ENCODE results near the gene SHC4.
"Not testable (repeated sequence)": the region's sequence is repeated elsewhere in the genome, so short reads cannot be mapped to it uniquely, and the experiment has no call there.

The SHC4 gene

GRCh38 chr15:48925714-48926223 lies 38.0 kb downstream of the SHC4 start:
- Mint-ChIP-seq H3K4me3 (no peak overlapping the region), H3K9me3 (no peaks in the 10 kb centered on the region), H3K27ac (no peak overlapping the region), H3K4me1 (no peaks in the 10 kb centered on the region), H3K27me3 (peaks cover 7% of the 10 kb centered on the region), H3K36me3 (no peaks in the 10 kb centered on the region)
- CTCF ChIA-PET = interaction anchor here (1.0 to 1.3 kb wide), 2 partner anchors 14 to 50 kb away, joined by 3 to 4 read pairs; no protein-coding TSS in a partner anchor
- no peak for DNase-seq

DNA sequence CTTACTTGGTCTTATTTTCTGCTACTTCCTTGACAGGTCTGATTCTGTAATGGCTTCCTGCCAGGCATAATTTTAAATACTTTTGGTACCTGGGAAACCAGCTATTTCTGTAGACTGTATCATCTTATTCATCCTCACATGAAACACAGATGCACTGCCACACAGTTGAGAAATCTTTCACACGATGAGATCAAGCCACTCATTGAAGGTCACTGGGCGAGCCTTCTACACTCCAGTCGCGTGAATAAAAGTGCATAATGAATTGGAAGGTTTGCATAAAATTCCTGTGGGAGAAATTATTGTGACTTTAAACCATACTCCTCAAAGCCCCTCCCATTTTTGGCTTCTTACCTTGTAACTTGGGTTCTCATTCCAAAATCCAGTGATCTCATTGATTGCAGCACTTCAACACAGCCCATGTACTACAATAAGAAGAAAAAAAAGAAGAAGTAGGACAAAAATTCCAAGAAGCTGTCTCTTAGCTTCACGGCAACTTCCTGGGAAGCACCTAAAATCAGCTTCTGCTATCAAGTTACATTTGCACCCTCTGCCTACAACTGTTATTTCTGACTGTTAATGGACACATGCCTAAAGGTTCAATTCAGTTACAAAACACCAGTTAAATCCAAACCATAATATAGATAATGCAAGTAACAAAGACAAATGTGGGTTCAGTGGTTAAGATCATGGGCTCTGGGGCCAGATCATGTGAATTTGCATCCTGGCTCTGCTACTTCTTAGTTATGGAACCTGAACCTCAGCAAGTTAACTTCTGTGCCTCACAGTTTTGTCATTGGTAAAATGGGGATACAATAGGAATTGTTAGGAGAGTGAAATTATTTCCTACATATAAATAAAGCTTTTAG lies 39.0 kb downstream of the SHC4 start:
- Mint-ChIP-seq H3K27ac (no peak overlapping the region), H3K4me3 (no peak overlapping the region), H3K27me3 (peaks cover 9% of the 10 kb centered on the region), H3K36me3 (no peaks in the 10 kb centered on the region), H3K9me3 (no peaks in the 10 kb centered on the region), H3K4me1 (no peaks in the 10 kb centered on the region)
- no peak for DNase-seq
- CTCF ChIA-PET = interaction anchor here (1.0 to 1.1 kb wide), 2 partner anchors 15 to 19 kb away, joined by 3 read pairs; no protein-coding TSS in a partner anchor

DNA sequence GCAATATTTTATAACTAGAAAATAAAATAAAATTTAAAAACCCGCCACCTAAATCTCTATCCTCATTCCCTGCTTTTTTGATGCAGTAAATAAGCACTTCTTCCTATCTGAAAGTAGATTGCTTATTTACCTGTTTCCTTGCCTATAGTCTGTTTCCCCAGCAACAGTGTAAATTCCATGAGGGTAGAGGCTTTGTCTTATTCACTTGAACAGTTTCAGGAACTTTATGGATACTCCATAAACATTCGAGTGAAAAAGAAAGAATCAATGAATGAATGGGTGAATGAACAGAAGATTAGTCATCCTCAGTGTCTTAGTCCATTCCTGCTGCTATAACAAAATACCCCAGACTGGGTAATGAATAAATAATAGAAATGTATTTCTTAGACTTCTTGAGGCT lies 41.7 kb downstream of the SHC4 start:
- Mint-ChIP-seq H3K9me3 (no peaks in the 10 kb centered on the region), H3K36me3 (no peaks in the 10 kb centered on the region), H3K27me3 (peaks cover 24% of the 10 kb centered on the region), H3K27ac (no peak overlapping the region), H3K4me3 (no peak overlapping the region), H3K4me1 (no peaks in the 10 kb centered on the region)
- DNase-seq = no peak
- CTCF ChIA-PET = no interaction called here

DNA sequence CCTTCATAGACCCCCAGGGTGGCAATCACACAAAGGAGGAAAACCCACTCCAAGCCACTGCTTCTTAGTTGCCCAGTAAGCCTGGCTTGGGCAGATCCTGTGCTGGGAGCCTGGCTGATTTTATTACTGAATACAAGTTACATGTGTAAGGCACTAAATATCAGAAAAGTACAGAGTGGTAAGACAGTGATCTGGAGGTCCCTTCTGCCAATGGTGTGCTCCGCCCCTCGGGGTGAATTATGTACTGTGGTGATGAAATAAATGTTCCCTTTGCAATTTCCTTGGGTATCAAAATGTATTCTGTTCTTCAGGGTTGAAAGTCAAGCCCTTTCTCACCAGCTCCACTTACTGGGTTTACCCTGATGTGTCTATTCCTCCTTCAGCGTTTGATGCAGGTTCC lies 47.0 kb downstream of the SHC4 start:
- DNase-seq = no peak
- Mint-ChIP-seq H3K36me3 (no peaks in the 10 kb centered on the region), H3K9me3 (no peaks in the 10 kb centered on the region), H3K4me3 (no peak overlapping the region), H3K27me3 (peaks cover 25% of the 10 kb centered on the region), H3K4me1 (no peaks in the 10 kb centered on the region), H3K27ac (no peak overlapping the region)
- CTCF ChIA-PET = interaction anchor here (1.7 kb wide), 1 partner anchor 48 kb away, joined by 4 read pairs; the partner anchor contains the start of gene SHC4

DNA sequence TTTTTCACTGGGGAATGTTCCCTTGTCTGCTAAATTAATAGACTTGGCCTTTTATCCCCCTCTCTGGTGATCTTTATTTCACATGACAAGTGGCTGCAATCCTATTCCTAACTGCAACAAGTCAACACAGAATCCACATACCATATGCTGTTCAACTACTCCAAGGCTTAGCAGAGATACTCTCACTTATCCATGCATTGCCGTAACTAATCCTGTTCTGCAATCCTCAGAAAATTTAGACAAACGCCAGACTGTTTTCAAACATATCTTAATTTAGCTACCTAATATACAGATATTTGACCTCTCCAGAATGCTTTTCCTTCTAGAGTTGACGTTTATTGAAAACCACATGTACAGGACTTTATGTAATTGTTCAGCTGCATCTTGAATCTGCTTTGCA lies 47.9 kb downstream of the SHC4 start:
- CTCF ChIA-PET = interaction anchor here (0.7 to 1.7 kb wide), 3 partner anchors 11 to 49 kb away, joined by 3 to 4 read pairs (median 3); partner anchors contain the start of gene SHC4
- Mint-ChIP-seq H3K27me3 (peaks cover 24% of the 10 kb centered on the region), H3K4me1 (no peaks in the 10 kb centered on the region)

GRCh38 chr15:48914717-48915116 lies 49.0 kb downstream of the SHC4 start:
- Mint-ChIP-seq H3K36me3 (no peaks in the 10 kb centered on the region), H3K9me3 (no peaks in the 10 kb centered on the region), H3K4me1 (no peaks in the 10 kb centered on the region), H3K27ac (no peak overlapping the region), H3K27me3 (peaks cover 28% of the 10 kb centered on the region), H3K4me3 (no peak overlapping the region)
- CTCF ChIA-PET = interaction anchor here (1.6 kb wide), 1 partner anchor 42 kb away, joined by 3 read pairs; no protein-coding TSS in a partner anchor
- no peak for DNase-seq

More for the DNA sequence above, 47.9 kb downstream of the SHC4 start:
- H3K27ac Mint-ChIP-seq = no peak overlapping the region
- DNase-seq = no peak
- H3K36me3 Mint-ChIP-seq = no peaks in the 10 kb centered on the region
- no peak overlapping the region for H3K4me3 Mint-ChIP-seq
- no peaks in the 10 kb centered on the region for H3K9me3 Mint-ChIP-seq

DNA sequence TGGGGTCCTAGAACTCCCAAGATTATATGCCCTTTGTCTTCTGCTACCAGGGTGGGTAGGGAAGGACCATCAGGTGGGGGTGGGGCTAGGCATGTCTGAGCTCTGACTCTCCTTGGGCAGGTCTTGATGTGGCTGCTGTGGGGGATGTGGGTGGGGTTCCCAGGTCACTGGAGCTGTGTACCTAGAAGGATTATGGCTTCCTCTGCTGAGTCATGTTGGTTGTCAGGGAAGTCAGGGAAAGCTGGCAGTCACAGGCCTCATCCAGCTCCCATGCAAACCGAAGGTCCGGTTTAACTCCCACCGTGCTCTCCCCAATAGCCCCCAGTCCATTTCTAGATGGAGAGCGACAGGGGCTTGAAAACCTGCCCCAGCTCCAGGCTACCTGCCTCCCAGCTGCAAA lies 50.6 kb downstream of the SHC4 start:
- Mint-ChIP-seq H3K27ac (no peak overlapping the region), H3K36me3 (no peaks in the 10 kb centered on the region), H3K4me3 (no peak overlapping the region), H3K9me3 (no peaks in the 10 kb centered on the region), H3K27me3 (peaks cover 18% of the 10 kb centered on the region), H3K4me1 (no peaks in the 10 kb centered on the region)
- DNase-seq = no peak
- CTCF ChIA-PET = no interaction called here

GRCh38 chr15:48910554-48910953 lies 53.2 kb downstream of the SHC4 start:
- DNase-seq, H3K36me3 Mint-ChIP-seq, H3K27me3 Mint-ChIP-seq, CTCF ChIA-PET, H3K4me1 Mint-ChIP-seq, H3K9me3 Mint-ChIP-seq, H3K27ac Mint-ChIP-seq, H3K4me3 Mint-ChIP-seq: not testable (repeated sequence)

GRCh38 chr15:48909313-48909712 lies 54.4 kb downstream of the SHC4 start:
- H3K4me3 Mint-ChIP-seq, H3K36me3 Mint-ChIP-seq, H3K4me1 Mint-ChIP-seq, H3K27me3 Mint-ChIP-seq, H3K27ac Mint-ChIP-seq, CTCF ChIA-PET, H3K9me3 Mint-ChIP-seq, DNase-seq: not testable (repeated sequence)

- H3K27ac Mint-ChIP-seq = no peak overlapping the region
- no peaks in the 10 kb centered on the region for H3K4me1 Mint-ChIP-seq
- no peaks in the 10 kb centered on the region for H3K9me3 Mint-ChIP-seq
- no peak for DNase-seq
- peaks cover 8% of the 10 kb centered on the region for H3K27me3 Mint-ChIP-seq
- CTCF ChIA-PET = interaction anchor here (0.6 to 0.9 kb wide), 3 partner anchors 18 to 235 kb away, joined by 3 read pairs; no protein-coding TSS in a partner anchor
- H3K36me3 Mint-ChIP-seq = no peaks in the 10 kb centered on the region
- H3K4me3 Mint-ChIP-seq = no peak overlapping the region
These were observed 57.9 kb downstream of the SHC4 start for GRCh38 chr15:48905847-48906246.

GRCh38 chr15:48905216-48905615 lies 58.5 kb downstream of the SHC4 start:
- H3K36me3 Mint-ChIP-seq = no peaks in the 10 kb centered on the region
- CTCF ChIA-PET = interaction anchor here (0.8 kb wide), 2 partner anchors 10 to 70 kb away, joined by 3 read pairs; no protein-coding TSS in a partner anchor
- no peak for DNase-seq
- no peak overlapping the region for H3K4me3 Mint-ChIP-seq
- H3K9me3 Mint-ChIP-seq = no peaks in the 10 kb centered on the region
- H3K27me3 Mint-ChIP-seq = peaks cover 6% of the 10 kb centered on the region
- no peak overlapping the region for H3K27ac Mint-ChIP-seq
- no peaks in the 10 kb centered on the region for H3K4me1 Mint-ChIP-seq

GRCh38 chr15:48904758-48905157 lies 59.0 kb downstream of the SHC4 start:
- H3K36me3 Mint-ChIP-seq = no peaks in the 10 kb centered on the region
- DNase-seq = no peak
- no peaks in the 10 kb centered on the region for H3K4me1 Mint-ChIP-seq
- H3K4me3 Mint-ChIP-seq = no peak overlapping the region
- peaks cover 5% of the 10 kb centered on the region for H3K27me3 Mint-ChIP-seq
- H3K27ac Mint-ChIP-seq = no peak overlapping the region
- CTCF ChIA-PET = interaction anchor here (0.8 kb wide), 1 partner anchor 11 kb away, joined by 3 read pairs; no protein-coding TSS in a partner anchor
- no peaks in the 10 kb centered on the region for H3K9me3 Mint-ChIP-seq

GRCh38 chr15:48899793-48900192 lies 63.9 kb downstream of the SHC4 start:
- H3K36me3 Mint-ChIP-seq = no peaks in the 10 kb centered on the region
- no peak overlapping the region for H3K4me3 Mint-ChIP-seq
- CTCF ChIA-PET = interaction anchor here (0.6 kb wide), 1 partner anchor 778 kb away, joined by 3 read pairs; no protein-coding TSS in a partner anchor
- DNase-seq = no peak
- H3K4me1 Mint-ChIP-seq = no peaks in the 10 kb centered on the region
- H3K27ac Mint-ChIP-seq = no peak overlapping the region
- peaks cover 23% of the 10 kb centered on the region for H3K27me3 Mint-ChIP-seq
- no peaks in the 10 kb centered on the region for H3K9me3 Mint-ChIP-seq

DNA sequence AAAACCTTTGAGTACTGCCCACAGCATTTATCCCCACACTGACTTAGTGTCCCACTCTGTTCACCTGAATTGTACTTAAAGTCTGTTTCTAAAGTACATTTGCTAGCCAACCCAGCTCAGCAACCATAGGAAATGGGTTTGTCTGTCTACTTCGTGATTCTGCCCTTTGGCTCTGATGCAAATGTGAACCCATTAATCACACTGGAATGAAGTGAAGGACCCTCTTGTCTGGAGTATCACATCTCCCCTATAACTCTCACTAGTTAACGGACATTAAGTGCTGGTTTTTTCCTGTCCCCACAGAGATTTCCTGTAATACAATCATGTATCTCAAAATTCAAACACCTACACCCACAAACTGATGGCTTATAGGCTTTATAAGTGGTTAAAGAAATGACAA lies 65.3 kb downstream of the SHC4 start:
- Mint-ChIP-seq H3K9me3 (no peaks in the 10 kb centered on the region), H3K27ac (no peak overlapping the region), H3K36me3 (no peaks in the 10 kb centered on the region), H3K4me1 (no peaks in the 10 kb centered on the region), H3K27me3 (peaks cover 29% of the 10 kb centered on the region), H3K4me3 (no peak overlapping the region)
- CTCF ChIA-PET = no interaction called here
- no peak for DNase-seq

DNA sequence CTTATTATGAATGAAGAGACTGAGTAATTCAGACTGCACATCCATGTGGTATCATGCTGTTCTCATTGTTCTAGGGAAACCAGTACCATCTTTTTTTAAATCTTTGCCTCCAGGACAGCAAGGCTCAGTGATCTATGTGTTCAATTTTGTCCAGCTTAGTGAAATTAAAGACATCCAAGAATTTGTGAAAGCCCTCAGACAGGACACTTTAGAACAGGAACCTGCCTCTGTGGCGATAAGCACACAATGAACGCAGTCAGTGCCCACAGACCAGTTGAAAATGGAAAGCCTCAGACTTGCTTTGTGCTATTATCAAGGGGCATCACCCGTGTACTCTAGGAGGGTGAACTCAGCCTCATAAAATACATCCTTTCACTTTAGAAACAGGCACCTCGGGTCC lies 65.7 kb downstream of the SHC4 start:
- H3K4me1 Mint-ChIP-seq = no peaks in the 10 kb centered on the region
- no peaks in the 10 kb centered on the region for H3K9me3 Mint-ChIP-seq
- CTCF ChIA-PET = interaction anchor here (1.4 kb wide), 1 partner anchor 78 kb away, joined by 4 read pairs; no protein-coding TSS in a partner anchor
- H3K4me3 Mint-ChIP-seq = no peak overlapping the region
- H3K27ac Mint-ChIP-seq = no peak overlapping the region
- H3K36me3 Mint-ChIP-seq = no peaks in the 10 kb centered on the region
- peaks cover 29% of the 10 kb centered on the region for H3K27me3 Mint-ChIP-seq
- no peak for DNase-seq

All from activated naive CD4-positive, alpha-beta T cell treated with anti-CD3 and anti-CD28 coated beads, Interleukin-2, amount 10 ng/mL, durations not matched to agents 7 days and 5 days (primary cell).